GM12873 (cell line): Measurements from ENCODE around the gene CLEC4M.

ENCODE experiments used
- TF ChIP-seq, protein P1 (sequence below): IDR thresholded peaks from 2 replicates; pipeline ENCODE4 v1.5.1; 2012; ENCODE audit warnings: low read depth, mild to moderate bottlenecking, moderate library complexity, low read length, control low read depth; ENCODE audit not compliant: insufficient read depth; ENCODE audit errors: missing control alignments

Gene CLEC4M

DNA sequence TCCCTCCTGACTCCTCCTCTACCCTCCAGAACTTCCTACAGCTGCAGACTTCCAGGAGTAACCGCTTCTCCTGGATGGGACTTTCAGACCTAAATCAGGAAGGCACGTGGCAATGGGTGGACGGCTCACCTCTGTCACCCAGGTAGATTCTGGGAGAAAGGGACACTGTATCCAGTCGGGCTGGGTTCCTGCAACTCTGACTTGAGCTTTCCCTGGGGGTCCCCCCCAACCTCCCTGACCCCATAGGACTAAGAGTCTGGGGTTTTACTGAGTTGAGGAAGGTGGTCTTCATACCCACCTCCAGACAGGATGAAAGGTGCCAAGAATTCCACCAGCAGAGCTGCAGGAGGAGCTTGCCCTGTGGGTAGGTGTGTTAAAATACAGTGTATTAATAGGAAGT lies 4.4 kb downstream of the CLEC4M start:
- TF ChIP-seq, protein P1, sequence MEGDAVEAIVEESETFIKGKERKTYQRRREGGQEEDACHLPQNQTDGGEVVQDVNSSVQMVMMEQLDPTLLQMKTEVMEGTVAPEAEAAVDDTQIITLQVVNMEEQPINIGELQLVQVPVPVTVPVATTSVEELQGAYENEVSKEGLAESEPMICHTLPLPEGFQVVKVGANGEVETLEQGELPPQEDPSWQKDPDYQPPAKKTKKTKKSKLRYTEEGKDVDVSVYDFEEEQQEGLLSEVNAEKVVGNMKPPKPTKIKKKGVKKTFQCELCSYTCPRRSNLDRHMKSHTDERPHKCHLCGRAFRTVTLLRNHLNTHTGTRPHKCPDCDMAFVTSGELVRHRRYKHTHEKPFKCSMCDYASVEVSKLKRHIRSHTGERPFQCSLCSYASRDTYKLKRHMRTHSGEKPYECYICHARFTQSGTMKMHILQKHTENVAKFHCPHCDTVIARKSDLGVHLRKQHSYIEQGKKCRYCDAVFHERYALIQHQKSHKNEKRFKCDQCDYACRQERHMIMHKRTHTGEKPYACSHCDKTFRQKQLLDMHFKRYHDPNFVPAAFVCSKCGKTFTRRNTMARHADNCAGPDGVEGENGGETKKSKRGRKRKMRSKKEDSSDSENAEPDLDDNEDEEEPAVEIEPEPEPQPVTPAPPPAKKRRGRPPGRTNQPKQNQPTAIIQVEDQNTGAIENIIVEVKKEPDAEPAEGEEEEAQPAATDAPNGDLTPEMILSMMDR: no peak

DNA sequence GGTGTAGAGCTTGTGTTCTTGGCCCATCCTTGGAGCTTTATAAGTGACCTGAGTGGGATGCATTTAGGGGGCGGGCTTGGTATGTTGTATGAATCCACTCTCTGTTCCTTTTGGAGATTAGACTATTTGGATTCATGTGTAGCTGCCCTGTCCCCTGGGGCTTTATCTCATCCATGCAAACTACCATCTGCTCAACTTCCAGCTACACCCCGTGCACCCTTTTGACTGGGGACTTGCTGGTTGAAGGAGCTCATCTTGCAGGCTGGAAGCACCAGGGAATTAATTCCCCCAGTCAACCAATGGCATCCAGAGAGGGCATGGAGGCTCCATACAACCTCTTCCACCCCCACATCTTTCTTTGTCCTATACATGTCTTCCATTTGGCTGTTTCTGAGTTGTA lies 6.1 kb downstream of the CLEC4M start:
- TF ChIP-seq, protein P1: no peak

DNA sequence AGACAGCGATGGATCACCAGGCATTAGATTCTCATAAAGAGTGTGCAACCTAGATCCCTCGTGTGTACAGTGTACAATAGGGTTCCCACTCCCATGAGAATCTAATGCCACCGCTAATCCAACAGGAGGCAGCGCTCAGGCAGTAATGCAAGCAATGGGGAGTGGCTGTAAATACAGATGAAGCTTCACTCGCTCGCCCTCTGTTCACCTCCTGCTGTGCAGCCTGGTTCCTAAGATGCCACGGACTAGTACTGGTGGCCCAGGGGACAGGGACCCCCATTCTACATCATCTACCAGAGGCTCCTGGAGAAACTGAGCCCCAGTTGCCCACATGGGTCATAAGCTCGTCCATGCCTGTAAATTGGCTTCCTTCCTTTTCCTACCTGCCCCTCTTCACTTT lies 8.0 kb downstream of the CLEC4M start:
- TF ChIP-seq, protein P1: no peak

DNA sequence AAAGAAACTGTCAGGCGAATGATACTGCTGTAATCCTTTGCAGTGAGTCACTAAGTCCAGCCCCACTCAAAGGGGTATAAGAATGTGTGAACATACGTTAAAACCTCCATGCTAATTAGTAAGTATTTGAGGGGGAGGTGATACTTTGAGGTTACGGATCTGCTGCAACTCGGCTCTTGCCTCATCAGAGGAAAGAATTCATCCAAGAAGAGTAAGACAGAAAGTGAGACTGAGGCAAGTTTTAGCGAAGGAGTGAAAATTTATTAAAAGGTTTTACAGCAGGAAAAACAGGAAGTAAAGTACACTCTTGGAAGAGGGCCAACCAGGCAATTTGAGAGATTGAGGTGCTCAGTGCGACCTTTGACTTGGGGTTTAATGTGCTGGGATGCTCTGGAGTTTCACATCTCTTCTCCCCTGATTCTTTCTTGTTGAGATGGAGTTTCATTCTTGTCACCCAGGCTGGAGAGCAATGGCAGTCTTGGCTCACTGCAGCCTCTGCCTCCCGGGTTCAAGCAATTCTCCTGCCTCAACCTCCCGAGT lies 9.8 kb downstream of the CLEC4M start:
- TF ChIP-seq, protein P1: no peak

DNA sequence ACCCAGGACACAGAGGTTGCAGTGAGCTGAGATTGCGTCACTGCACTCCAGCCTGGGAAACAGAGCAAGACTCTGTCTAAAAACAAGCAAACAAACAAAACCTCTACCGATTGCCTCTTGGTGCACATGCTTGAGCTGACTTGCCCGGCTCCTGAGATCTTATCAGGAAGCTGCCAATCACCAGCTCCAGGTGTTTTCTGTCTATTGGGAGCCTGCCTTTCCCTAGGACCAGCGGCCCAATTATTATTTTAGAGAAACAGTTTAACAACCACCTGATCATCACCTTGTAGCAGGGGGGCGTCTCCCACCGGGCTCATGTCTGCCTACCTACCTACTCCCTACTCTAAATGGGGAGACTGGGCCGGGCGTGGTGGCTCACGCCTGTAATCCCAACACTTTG lies 10.8 kb downstream of the CLEC4M start:
- TF ChIP-seq, protein P1: no peak

DNA sequence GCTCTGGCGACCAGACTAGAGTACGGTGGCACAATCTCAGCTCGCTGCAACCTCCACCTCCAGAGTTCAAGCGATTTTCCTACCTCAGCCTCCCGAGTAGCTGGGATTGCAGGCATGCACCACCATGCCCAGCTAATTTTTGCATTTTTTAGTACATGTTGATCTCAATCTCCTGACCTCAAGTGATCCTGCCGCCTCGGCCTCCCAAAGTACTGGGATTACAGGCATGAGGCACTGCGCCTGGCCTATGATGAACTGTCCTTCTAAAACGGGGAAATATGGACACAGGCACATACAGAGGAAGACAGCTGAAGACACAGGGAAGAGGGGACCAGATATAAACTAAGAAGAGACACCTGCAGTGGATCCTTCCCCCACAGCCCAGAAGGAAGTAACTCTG lies 12.7 kb downstream of the CLEC4M start:
- TF ChIP-seq, protein P1: no peak

DNA sequence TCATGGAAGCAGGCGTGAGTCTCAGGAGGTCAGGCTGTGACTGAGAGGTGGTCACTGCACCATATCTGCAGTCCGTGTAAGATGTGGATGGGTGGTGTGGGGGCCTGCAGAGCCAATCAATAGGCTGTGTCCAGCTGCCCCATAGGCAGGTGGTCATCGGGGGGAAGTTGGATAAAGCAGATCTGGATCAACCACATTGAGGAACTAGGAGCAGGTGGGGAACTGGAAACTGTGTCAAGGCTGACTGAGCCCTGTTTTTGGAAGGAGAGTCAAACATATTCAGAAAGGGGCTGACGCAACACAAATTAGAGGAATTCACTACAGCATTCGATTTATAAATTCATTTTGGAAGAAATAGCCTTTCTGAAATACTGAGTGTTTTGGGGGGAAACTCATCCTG lies 15.0 kb downstream of the CLEC4M start:
- TF ChIP-seq, protein P1: no peak
